Measurements from ENCODE around the gene PROSER3. TPM values are rescaled to one million over a fixed set of nuclear protein-coding genes. Genes with fewer than 3 reads are reported as not detected.

PROSER3 gene
- total and polyA plus RNA-seq, 2 of the 13 experiments (the other 11 are each of a cell fraction or from before 2014, with no cell fraction given): 5.1 to 5.7 TPM

- TF ChIP-seq ZFP91 (CRISPR knock-in tag; IDR thresholded peaks at IDR 0.05; ENCODE audit: borderline replicate concordance) (peak; percentile 37; the same call in 1 of the 2 replicates), AKAP8 (CRISPR knock-in tag; IDR thresholded peaks at IDR 0.05) (peak; percentile 93; the same call in 1 of the 2 replicates), POLR2AphosphoS5 (IDR thresholded peaks at IDR 0.05; ENCODE audit: low read depth, low read length) (0 out of 2 replicates have a peak, but pooled peaks have one; percentile 20), GATAD2A (CRISPR knock-in tag; IDR thresholded peaks at IDR 0.05) (no peak), PATZ1 (CRISPR knock-in tag; IDR thresholded peaks at IDR 0.05) (0 out of 2 replicates have a peak, but pooled peaks have one; percentile 25), RBFOX2 (IDR thresholded peaks at IDR 0.05; ENCODE audit: low read depth, low read length) (no peak), ZNF792 (CRISPR knock-in tag; IDR thresholded peaks at IDR 0.05) (peak; percentile 40; the same call in 1 of the 2 replicates), ATF7-NPFF (CRISPR knock-in tag; IDR thresholded peaks at IDR 0.05; ENCODE audit: low read depth) (peak; percentile 32; the same call in 1 of the 2 replicates), ZNF446 (CRISPR knock-in tag; IDR thresholded peaks at IDR 0.05) (no peak), ZFP90 (CRISPR knock-in tag; IDR thresholded peaks at IDR 0.05; ENCODE audit: borderline replicate concordance) (no peak), IRF9 (CRISPR knock-in tag; IDR thresholded peaks at IDR 0.05; ENCODE audit: borderline replicate concordance) (0 out of 2 replicates have a peak, but pooled peaks have one; percentile 28), KDM4B (CRISPR knock-in tag; IDR thresholded peaks at IDR 0.05) (no peak), ZFX (CRISPR knock-in tag; IDR thresholded peaks at IDR 0.05; ENCODE audit: low read depth) (peak; percentile 44), TARDBP (CRISPR knock-in tag; IDR thresholded peaks at IDR 0.05) (no peak), ZSCAN20 (CRISPR knock-in tag; IDR thresholded peaks at IDR 0.05; ENCODE audit: borderline replicate concordance) (no peak), ARHGAP35 (CRISPR knock-in tag; IDR thresholded peaks at IDR 0.05; ENCODE audit: borderline replicate concordance) (no peak), ZNF513 (CRISPR knock-in tag; conservative IDR thresholded peaks at IDR 0.05) (no peak)
- TF ChIP-seq, protein P1, sequence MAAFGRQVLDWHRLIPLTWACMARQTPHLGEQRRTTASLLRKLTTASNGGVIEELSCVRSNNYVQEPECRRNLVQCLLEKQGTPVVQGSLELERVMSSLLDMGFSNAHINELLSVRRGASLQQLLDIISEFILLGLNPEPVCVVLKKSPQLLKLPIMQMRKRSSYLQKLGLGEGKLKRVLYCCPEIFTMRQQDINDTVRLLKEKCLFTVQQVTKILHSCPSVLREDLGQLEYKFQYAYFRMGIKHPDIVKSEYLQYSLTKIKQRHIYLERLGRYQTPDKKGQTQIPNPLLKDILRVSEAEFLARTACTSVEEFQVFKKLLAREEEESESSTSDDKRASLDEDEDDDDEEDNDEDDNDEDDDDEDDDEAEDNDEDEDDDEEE (CRISPR knock-in tag; IDR thresholded peaks at IDR 0.05): no peak
- TF ChIP-seq, protein P2, sequence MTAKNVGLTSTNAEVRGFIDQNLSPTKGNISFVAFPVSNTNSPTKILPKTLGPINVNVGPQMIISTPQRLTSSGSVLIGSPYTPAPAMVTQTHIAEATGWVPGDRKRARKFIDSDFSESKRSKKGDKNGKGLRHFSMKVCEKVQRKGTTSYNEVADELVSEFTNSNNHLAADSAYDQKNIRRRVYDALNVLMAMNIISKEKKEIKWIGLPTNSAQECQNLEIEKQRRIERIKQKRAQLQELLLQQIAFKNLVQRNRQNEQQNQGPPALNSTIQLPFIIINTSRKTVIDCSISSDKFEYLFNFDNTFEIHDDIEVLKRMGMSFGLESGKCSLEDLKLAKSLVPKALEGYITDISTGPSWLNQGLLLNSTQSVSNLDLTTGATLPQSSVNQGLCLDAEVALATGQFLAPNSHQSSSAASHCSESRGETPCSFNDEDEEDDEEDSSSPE (CRISPR knock-in tag; IDR thresholded peaks at IDR 0.05): peak; percentile 69
- TF ChIP-seq, protein P3, sequence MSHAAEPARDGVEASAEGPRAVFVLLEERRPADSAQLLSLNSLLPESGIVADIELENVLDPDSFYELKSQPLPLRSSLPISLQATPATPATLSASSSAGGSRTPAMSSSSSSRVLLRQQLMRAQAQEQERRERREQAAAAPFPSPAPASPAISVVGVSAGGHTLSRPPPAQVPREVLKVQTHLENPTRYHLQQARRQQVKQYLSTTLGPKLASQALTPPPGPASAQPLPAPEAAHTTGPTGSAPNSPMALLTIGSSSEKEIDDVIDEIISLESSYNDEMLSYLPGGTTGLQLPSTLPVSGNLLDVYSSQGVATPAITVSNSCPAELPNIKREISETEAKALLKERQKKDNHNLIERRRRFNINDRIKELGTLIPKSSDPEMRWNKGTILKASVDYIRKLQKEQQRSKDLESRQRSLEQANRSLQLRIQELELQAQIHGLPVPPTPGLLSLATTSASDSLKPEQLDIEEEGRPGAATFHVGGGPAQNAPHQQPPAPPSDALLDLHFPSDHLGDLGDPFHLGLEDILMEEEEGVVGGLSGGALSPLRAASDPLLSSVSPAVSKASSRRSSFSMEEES (CRISPR knock-in tag; IDR thresholded peaks at IDR 0.05): 0 out of 2 replicates have a peak, but pooled peaks have one; percentile 33
Measured at GRCh38 chr19:35797663-35798062, 39.7 kb downstream of the PROSER3 start (continued).

Data from HepG2 (cell line).